NOMO-1 treated with dmso at 0.1 percent for 144 hours (cell line): Measurements from ENCODE around the gene CAPN10.

Source experiments
- DNase-seq: peaks from one replicate; lab custom pipeline; 2025; ENCODE audit not compliant: unreplicated experiment; lab: John Stamatoyannopoulos, UW

The CAPN10 gene

DNA sequence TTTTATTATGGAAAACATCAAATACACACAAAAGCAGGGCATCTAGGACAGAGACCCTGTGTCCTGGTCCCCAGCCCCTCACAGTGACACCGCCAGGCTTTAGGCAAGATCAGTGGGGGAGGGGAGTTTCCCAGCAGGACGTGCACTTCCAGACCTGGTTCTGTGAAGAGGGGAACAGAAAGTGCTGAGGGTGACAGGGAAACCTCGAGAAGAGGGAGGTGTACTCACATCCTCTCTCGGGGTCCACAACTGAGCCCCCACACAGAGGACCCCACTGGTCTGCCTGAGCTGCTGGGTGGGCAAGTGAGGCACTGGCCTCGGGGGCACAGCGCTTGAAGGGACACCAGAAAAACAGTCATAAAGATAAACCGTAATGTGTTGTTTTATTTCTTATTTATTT, 34.3 kb downstream of the CAPN10 start:
- DNase-seq = no peak

DNA sequence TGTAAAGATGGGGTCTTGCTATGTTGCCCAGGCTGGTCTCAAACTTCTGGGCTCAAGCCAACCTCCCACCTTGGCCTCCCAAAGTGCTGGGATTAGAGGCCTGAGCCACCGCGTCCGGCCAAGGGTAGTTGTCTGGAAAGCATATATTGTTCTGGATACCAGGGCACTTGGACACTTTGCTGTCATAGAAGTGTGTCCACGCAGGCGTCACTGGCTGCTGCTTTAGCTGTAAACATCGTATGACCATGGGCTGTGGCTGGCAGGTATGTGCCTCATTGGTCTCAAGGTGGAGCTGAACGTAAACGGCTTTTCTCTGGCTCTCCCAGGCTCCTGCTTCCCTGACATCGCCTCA, 35.5 kb downstream of the CAPN10 start:
- DNase-seq = no peak

- DNase-seq = no peak
Measured at GRCh38 chr2:240622531-240623235, 36.1 kb downstream of the CAPN10 start.

GRCh38 chr2:240623531-240624010, 37.0 kb downstream of the CAPN10 start:
- no peak for DNase-seq

DNA sequence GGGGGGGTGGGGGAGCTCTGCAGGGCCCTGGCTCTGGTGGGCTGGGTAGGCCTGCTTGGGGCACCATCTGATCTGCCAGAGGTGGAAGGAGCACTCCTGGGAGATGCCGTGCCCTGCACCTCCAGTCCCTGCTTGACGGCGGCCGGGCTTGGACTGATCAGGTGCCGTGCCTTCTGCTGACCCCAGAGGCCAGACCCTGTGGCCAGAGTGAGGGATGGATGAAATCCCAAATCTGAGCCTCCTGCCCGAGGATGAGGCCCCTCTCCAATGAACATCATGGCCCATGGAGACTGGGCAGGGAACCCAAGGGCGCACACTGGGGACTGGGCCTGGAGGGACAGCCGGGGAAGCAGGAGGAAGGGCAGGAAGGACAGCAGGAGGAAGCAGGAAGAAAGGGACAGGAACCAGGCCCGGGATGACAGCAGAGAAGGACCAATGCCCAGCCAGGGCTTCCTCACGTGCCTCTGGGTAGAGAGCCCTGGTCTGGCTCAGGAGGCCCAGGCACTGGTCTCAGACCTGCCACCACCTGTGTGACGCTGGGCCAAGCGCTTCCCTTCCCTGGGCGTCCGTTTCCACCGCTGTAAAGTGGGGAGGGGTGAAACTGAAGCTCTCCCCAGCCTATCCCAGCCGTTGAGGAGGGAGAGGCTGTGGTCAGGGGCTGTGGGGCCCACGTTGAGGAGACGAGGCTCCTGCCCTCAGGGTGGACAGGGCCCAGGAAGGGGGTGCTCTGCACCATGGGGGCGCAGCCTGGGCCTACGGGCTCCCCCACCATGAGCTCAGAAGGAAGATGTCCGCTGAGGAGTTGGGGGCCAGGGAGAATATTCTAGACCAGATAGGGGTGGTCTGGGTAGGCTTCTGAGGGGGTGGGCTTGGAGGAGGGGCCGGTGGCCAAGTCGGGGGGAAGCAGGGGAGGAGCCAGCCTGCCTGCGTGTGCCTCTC, 37.7 kb downstream of the CAPN10 start:
- DNase-seq = no peak

DNA sequence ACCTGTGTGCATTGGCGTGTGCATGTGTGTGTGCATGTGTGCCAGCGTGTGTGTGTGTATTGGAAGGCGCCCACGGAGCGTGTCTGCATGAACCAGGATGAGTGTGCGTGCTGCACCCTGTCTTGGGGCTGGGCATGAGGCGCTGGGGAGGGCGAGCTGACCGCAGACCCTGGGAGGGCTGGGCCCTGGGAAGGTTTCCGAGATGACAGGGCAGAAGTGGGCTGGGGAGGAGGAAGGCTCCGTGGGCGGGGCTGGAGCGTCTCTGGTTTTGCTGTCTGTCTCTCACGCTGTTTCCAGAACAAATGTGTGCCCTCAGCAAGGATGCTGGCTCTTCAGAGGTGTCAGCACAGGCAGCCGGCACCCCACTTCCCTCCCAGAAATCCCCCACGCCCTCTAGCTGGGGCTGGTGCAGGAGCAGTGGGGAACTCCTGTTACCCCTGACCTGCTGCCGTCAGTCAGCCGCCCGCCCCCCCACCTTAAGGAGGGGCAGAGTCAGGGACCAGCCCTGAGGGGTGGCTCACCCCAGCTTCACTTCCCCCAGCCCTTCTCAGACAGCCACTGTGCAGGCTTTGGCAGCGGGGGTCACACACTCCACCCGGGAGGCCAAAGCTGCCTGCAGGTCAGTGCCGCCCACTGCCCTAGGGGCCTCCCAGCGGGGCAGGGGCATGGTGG, 38.6 kb downstream of the CAPN10 start, which contains the start of gene GPR35:
Gene GPR35, plus strand, starts transcription at position 531 of the 672 bp plus-strand sequence. CDS start 4,473 bp downstream, outside the sequence.
- peak; percentile 87 for DNase-seq

GRCh38 chr2:240626531-240627300, 40.2 kb downstream of the CAPN10 start:
- DNase-seq = peak; percentile 84

DNA sequence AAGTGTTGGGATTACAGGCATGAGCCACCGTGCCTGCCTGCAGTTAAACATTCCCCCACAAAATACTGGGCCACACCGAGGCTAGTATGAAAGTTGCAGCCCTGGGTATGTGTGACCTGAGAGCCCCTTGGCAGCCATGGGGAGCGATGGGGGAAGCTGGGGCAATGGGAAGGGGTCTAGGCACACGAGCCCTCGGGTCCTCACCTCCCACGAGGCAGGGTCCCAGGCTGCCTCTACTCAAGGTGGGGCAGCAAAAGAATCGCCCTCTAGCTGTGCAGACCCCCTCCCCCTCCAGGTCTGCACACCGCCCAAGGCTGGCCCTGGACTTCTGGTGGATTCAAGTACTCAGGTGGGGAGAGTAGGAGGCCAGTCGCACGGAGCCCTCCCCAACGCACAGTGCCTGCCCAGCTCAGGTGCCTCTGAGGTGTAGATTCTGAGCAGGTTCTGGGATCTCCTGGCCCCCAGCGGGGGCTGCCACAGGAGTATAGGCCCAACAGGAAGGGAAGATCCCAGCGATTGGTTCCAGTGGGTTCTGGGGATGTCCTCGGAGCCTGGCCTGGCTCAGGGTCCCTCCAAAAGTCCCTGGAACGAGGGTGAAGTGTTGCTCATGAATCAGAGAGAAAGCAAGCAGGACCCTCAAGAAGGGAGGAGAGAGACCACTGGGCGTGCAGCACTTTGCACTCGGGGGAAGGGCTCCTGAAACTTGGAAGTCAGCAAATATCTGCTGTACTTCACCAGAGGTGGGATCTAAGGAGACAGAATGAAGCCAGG, 41.4 kb downstream of the CAPN10 start:
- DNase-seq = no peak

- no peak for DNase-seq
Measured at GRCh38 chr2:240628507-240628807, 41.9 kb downstream of the CAPN10 start.

DNA sequence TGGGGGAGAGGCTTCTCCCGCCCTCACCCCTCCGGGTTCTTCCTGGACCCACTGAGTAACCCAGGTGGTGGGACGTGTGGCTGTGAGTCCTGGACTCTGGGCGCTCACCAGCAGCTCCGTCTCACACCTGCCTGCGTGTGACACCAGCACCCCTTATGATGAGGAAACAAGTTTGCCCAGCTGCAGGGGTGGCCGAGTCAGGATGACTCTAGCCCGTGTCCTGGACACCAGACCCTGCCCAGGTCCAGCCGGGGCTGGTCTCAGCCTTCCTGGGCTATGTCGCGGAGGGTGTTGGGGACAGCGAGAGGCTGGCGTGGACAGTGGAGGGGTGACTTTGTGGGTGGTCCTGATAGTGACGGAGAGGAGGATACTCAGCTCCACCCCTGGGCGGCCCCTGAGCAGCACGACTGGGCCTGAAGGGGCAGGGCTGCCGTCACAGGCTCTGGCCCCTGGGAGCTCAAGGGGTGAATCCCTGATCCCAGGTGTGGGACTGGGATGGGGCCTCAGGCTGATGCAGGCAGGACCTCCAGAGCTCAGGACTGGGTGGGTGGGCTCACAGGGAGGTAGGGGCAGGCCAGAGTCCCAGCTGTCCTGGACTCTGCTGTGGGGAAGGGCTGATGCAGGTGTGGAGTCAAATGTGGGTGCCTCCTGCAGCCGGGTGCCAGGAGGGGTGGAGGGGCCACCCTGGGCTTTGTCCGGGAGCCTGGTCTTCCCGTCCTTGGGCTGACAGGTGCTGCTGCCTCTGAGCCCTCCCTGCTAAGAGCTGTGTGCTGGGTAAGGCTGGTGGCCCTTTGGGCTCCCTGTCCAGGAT, 42.5 kb downstream of the CAPN10 start:
- no peak for DNase-seq

- DNase-seq = no peak
Measured at GRCh38 chr2:240629619-240629967, 43.1 kb downstream of the CAPN10 start.

- no peak for DNase-seq
Measured at GRCh38 chr2:240629968-240630770, 43.6 kb downstream of the CAPN10 start.

DNA sequence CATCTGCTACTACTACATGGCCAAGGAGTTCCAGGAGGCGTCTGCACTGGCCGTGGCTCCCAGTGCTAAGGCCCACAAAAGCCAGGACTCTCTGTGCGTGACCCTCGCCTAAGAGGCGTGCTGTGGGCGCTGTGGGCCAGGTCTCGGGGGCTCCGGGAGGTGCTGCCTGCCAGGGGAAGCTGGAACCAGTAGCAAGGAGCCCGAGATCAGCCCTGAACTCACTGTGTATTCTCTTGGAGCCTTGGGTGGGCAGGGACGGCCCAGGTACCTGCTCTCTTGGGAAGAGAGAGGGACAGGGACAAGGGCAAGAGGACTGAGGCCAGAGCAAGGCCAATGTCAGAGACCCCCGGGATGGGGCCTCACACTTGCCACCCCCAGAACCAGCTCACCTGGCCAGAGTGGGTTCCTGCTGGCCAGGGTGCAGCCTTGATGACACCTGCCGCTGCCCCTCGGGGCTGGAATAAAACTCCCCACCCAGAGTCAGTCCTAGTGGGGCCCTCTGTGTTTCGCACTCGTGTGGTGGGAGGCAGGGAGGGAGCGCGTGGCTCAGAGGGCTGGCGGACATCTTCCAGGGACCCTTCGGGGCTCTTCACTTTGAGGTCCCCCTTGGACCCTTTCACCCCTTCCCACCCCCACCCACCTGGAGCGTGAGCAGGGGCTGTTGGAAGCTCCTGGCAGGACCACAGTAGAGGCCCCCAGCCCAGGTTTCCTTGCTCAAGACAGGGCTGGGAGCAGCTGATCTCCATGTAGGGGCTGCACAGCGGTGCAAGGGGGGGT, 44.4 kb downstream of the CAPN10 start:
- DNase-seq = no peak

DNA sequence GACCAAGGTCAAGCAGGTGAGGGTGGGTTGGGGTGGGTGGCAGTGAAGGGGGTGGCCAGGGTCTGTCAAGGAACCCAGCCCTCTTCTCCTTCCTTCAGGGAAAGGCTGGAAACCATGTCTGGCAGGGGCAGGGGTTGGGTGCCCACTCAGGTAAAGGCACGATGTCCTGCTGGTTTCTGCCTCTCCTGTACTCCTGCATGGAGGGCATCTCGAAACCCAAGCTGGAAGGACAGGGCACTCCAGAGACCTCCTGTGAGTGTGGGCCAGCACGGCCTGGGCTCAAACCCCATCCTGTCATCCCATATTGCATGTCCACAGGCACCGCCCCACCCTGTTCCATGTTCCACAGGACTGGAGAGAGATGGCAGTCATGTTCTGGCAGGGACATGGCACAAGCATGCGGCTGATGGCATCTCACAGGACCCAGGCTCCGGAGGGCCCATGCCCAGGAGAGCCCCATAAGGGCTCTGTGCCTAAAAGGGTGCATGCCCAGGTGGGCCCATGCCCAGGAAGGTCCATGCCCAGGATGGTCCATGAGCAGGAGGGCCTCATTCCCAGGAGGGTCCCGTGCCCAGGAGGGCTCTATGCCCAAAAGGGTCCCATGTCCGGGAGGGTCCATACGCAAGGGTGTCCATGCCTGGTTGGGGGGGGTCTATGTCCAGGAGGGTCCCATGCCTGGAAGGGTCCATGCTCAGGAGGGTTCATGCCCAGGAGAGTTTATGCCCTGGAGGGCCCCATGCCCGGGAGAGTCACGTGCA, 45.2 kb downstream of the CAPN10 start:
- no peak for DNase-seq

- DNase-seq = no peak
Measured at GRCh38 chr2:240632306-240632721, 45.8 kb downstream of the CAPN10 start.

GRCh38 chr2:240635121-240635997, 48.8 kb downstream of the CAPN10 start:
- DNase-seq = no peak
